GM12891 (cell line): ENCODE results near the gene PARP16.

Experiments
- PAX5 ChIP-seq: IDR thresholded peaks from 2 replicates; pipeline ENCODE4 v1.6.1; 2011; ENCODE audit warnings: low read length, moderate library complexity, mild to moderate bottlenecking; ENCODE audit not compliant: insufficient read depth, severe bottlenecking
- POLR2A ChIP-seq: IDR thresholded peaks from 2 replicates; pipeline ENCODE4 v1.6.1; 2011; ENCODE audit warnings: low read depth, low read length, control low read depth
- POLR2AphosphoS5 ChIP-seq: IDR thresholded peaks from 2 replicates; pipeline ENCODE4 v1.6.1; 2011; ENCODE audit warnings: low read depth, low read length, control low read depth
- POU2F2 ChIP-seq: IDR thresholded peaks from 2 replicates; pipeline ENCODE4 v1.6.1; 2011; ENCODE audit warnings: low read depth, mild to moderate bottlenecking, control low read depth, low read length, moderate library complexity
- SPI1 ChIP-seq: IDR thresholded peaks from 2 replicates; pipeline ENCODE4 v1.6.1; 2011; ENCODE audit warnings: low read depth, low read length, control low read depth
- TAF1 ChIP-seq: IDR thresholded peaks from 2 replicates; pipeline ENCODE4 v1.6.1; 2011; ENCODE audit warnings: low read depth, low read length, control low read depth

DNA sequence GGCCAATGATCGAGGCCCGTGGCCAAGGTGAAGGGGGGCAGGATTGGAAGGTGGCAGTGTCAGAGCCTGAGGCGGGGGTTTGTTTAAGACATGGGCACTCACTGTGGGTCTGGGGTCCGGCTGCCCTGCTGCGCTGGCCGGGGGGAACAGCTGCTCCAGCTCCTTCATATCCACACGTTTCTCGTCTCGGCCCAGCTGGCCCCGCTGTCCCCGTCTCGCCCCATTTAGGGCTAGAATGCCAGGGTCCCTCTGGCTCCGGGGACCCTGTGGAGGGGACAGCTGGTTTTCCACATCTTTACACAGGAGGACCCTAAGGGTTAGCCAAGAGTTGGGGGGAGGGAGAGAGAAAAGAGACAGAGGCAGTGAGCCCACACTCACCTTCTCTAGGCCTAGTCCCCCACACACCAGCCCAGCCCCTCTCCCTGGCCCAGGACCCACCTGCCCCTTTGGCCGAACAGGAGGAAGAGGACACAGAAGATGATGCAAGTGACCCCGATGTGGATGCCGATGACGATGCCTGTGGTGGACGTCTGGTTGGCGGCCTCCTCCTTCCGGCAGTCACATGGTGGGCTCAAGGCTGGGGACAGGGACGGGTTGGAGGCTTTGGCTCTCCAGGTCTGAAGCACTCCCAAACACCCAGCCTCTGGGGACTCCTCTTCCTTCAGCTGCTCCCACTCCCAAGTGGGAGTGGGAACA, 42.8 kb upstream of the PARP16 start:
- TF ChIP-seq POLR2A (no peak), POLR2AphosphoS5 (no peak), TAF1 (no peak), SPI1 (no peak), POU2F2 (no peak), PAX5 (no peak)
